SK-N-SH (cell line): ENCODE data around the gene HSPA4. TPM values are rescaled to one million over a fixed set of nuclear protein-coding genes. Genes with fewer than 3 reads are reported as not detected.

Source experiments
- CTCF ChIA-PET: fragments of 300-600, 350-600 bp; formaldehyde crosslinking; extraction: SDS; loops from one replicate; lab custom pipeline; 2021; lab: Yijun Ruan, JAX
- POLR2A ChIA-PET: fragments of 350-600 bp; sonication (Branson Sonifier 250); formaldehyde crosslinking; extraction: SDS; loops from one replicate; lab custom pipeline; 2020; ENCODE audit warnings: antibody characterized with exemption, inconsistent platforms; lab: Yijun Ruan, JAX
- DNase-seq: peaks from one replicate; pipeline ENCODE4 v3.0.0; 2012
- H2AFZ ChIP-seq: fragments of 200-600 bp; sonication (generic); 2 replicates; pipeline ENCODE4 v1.8.1; 2016; ENCODE audit warnings: antibody characterized with exemption, mild to moderate bottlenecking, low read depth
- H3F3A ChIP-seq: fragments of 200-600 bp; sonication (generic); replicated peaks from 2 replicates; pipeline ENCODE3; 2016; ENCODE audit warnings: antibody characterized with exemption, mild to moderate bottlenecking; ENCODE audit not compliant: insufficient read depth
- H3K27ac ChIP-seq, 2 experiments: fragments of 200-500 bp in 1 of 2; fragments of 200-600 bp in 1 of 2; sonication (Bioruptor generic) in 1 of 2; sonication (generic), shearing (Covaris generic) in 1 of 2; 2 replicates each; pipeline versions ENCODE4 v1.5.1 to v1.6.1; 2014 to 2016; ENCODE audit warnings: low read depth in 2 of 2, inconsistent platforms in 1 of 2, low read length in 1 of 2, mild to moderate bottlenecking in 1 of 2, mixed read lengths in 1 of 2
- H3K27me3 ChIP-seq: fragments of 200-600 bp; sonication (generic), shearing (Covaris generic); 2 replicates; pipeline ENCODE4 v1.6.1; 2016; ENCODE audit warnings: mixed run types; ENCODE audit not compliant: insufficient read depth
- H3K36me3 ChIP-seq, 2 experiments: fragments of 200-500 bp in 1 of 2; fragments of 200-600 bp in 1 of 2; sonication (Bioruptor generic) in 1 of 2; sonication (generic) in 1 of 2; replicated peaks in 1 of 2; 2 replicates each; pipeline versions ENCODE3 to v1.5.1; 2014 to 2016; ENCODE audit warnings: low read length in 1 of 2, mild to moderate bottlenecking in 1 of 2; ENCODE audit not compliant: insufficient read depth in 2 of 2, control insufficient read depth in 1 of 2
- H3K4me1 ChIP-seq, 2 experiments: fragments of 200-500 bp in 1 of 2; fragments of 200-600 bp in 1 of 2; sonication (Bioruptor generic) in 1 of 2; sonication (generic), shearing (Covaris generic) in 1 of 2; 2 replicates each; pipeline versions ENCODE4 v1.5.1 to v1.6.1; 2014 to 2016; ENCODE audit warnings: low read depth in 1 of 2, low read length in 1 of 2, mixed run types in 1 of 2; ENCODE audit not compliant: insufficient read depth in 2 of 2, control insufficient read depth in 1 of 2
- H3K4me2 ChIP-seq: fragments of 200-600 bp; sonication (generic), shearing (Covaris generic); 2 replicates; pipeline ENCODE4 v1.6.1; 2017; ENCODE audit warnings: mixed run types
- H3K4me3 ChIP-seq, 2 experiments: fragments of 200-500 bp in 1 of 2; fragments of 200-600 bp in 1 of 2; sonication (Bioruptor generic) in 1 of 2; sonication (generic), shearing (Covaris generic) in 1 of 2; 2 replicates each; pipeline versions ENCODE4 v1.5.1 to v1.8.1; 2014 to 2016; ENCODE audit warnings: low read depth in 2 of 2, inconsistent platforms in 1 of 2, low read length in 1 of 2, mild to moderate bottlenecking in 1 of 2, mixed read lengths in 1 of 2, moderate library complexity in 1 of 2
- H3K79me2 ChIP-seq: fragments of 200-600 bp; sonication (generic); 2 replicates; pipeline ENCODE4 v1.8.1; 2017; ENCODE audit warnings: mild to moderate bottlenecking; ENCODE audit not compliant: insufficient read depth
- H3K9ac ChIP-seq: fragments of 200-600 bp; sonication (generic); 2 replicates; pipeline ENCODE4 v1.6.1; 2017; ENCODE audit warnings: mixed run types
- H3K9me2 ChIP-seq: fragments of 200-600 bp; sonication (generic); 2 replicates; pipeline ENCODE4 v1.6.1; 2017; ENCODE audit warnings: mixed run types
- H3K9me3 ChIP-seq: fragments of 200-600 bp; sonication (generic); 2 replicates; pipeline ENCODE4 v1.6.1; 2017; ENCODE audit warnings: mixed run types, mild to moderate bottlenecking, moderate library complexity
- H4K20me1 ChIP-seq: fragments of 200-600 bp; sonication (generic); 2 replicates; pipeline ENCODE4 v1.6.1; 2017; ENCODE audit warnings: mild to moderate bottlenecking, mixed run types; ENCODE audit not compliant: insufficient read depth
- CHD2 ChIP-seq: fragments of 150-350 bp; IDR thresholded peaks from 2 replicates; pipeline ENCODE4 v1.6.1; 2018; ENCODE audit warnings: low read length; ENCODE audit not compliant: partially characterized antibody
- CTCF ChIP-seq: fragments of 200-600 bp; sonication (generic); IDR thresholded peaks from 2 replicates; pipeline ENCODE4 v1.6.1; 2017; ENCODE audit warnings: antibody characterized with exemption, mild to moderate bottlenecking, moderate library complexity
- FOSL2 ChIP-seq: IDR thresholded peaks from 2 replicates; pipeline ENCODE4 v1.4.0; 2012; ENCODE audit warnings: low read depth, mild to moderate bottlenecking, moderate library complexity, borderline replicate concordance
- FOXJ3 ChIP-seq: sonication (generic); formaldehyde crosslinking; IDR thresholded peaks from 2 replicates; pipeline ENCODE4 v1.5.1; 2020; ENCODE audit warnings: mild to moderate bottlenecking, missing genetic modification reagents
- GABPA ChIP-seq: IDR thresholded peaks from 2 replicates; pipeline ENCODE4 v1.4.0; 2012; ENCODE audit warnings: low read depth, mild to moderate bottlenecking
- IRF3 ChIP-seq: fragments of 150-350 bp; IDR thresholded peaks from 2 replicates; pipeline ENCODE4 v1.6.1; 2016; ENCODE audit warnings: mild to moderate bottlenecking, low read depth, low read length
- JUND ChIP-seq: IDR thresholded peaks from 2 replicates; pipeline ENCODE4 v1.4.0; 2012
- MAX ChIP-seq: IDR thresholded peaks from 2 replicates; pipeline ENCODE4 v1.4.0; 2012; ENCODE audit warnings: low read depth
- MXI1 ChIP-seq: IDR thresholded peaks from 2 replicates; pipeline ENCODE4 v1.6.1; 2012; ENCODE audit warnings: mild to moderate bottlenecking, low read depth, low read length, improper control_type of control experiment
- NRF1 ChIP-seq: IDR thresholded peaks from 2 replicates; pipeline ENCODE4 v1.6.1; 2012; ENCODE audit warnings: low read depth, mild to moderate bottlenecking, low read length
- RAD21 ChIP-seq: IDR thresholded peaks from 2 replicates; pipeline ENCODE4 v1.6.1; 2012; ENCODE audit warnings: mild to moderate bottlenecking, low read length
- RCOR1 ChIP-seq: fragments of 150-350 bp; IDR thresholded peaks from 2 replicates; pipeline ENCODE4 v1.6.1; 2017; ENCODE audit warnings: antibody characterized with exemption, low read length
- REST ChIP-seq: IDR thresholded peaks from 2 replicates; pipeline ENCODE4 v1.6.1; 2012; ENCODE audit warnings: mild to moderate bottlenecking, low read depth, low read length, moderate library complexity
- RXRA ChIP-seq: IDR thresholded peaks from 2 replicates; pipeline ENCODE4 v1.4.0; 2012; ENCODE audit warnings: low read depth, mild to moderate bottlenecking, borderline replicate concordance
- SIN3A ChIP-seq: IDR thresholded peaks from 2 replicates; pipeline ENCODE4 v1.6.1; 2012; ENCODE audit warnings: low read depth, mild to moderate bottlenecking, low read length, moderate library complexity, borderline replicate concordance
- SMC3 ChIP-seq: IDR thresholded peaks from 2 replicates; pipeline ENCODE4 v1.6.1; 2012; ENCODE audit warnings: low read depth, low read length, improper control_type of control experiment
- TCF12 ChIP-seq: IDR thresholded peaks from 2 replicates; pipeline ENCODE4 v1.4.0; 2012
- TEAD4 ChIP-seq: IDR thresholded peaks from 2 replicates; pipeline ENCODE4 v1.4.0; 2012; ENCODE audit warnings: mild to moderate bottlenecking, borderline replicate concordance; ENCODE audit not compliant: insufficient read depth
- USF2 ChIP-seq: fragments of 150-350 bp; IDR thresholded peaks from 2 replicates; pipeline ENCODE4 v1.6.1; 2017; ENCODE audit warnings: antibody characterized with exemption, low read length, low read depth, borderline replicate concordance
- WGBS: methylation state at CpG from one replicate; pipeline ENCODE4 v1.1.6; 2017; ENCODE audit warnings: low lambda C conversion rate; 5-methylcytosine and 5-hydroxymethylcytosine counted together
- polyA plus RNA-seq, 3 experiments: library from polyadenylated mRNA; depleted of rRNA; stranded (reverse); fragments of >200 nt; gene quantifications; 2 replicates each; pipeline ENCODE4 v1.2.3, GENCODE V29; 2012

HSPA4 gene
- polyA plus RNA-seq, 1 of the 3 experiments (the other 2 are of a cell fraction) = 18.8 TPM

- H3K4me1 ChIP-seq = no peaks in the 10 kb centered on the region
- H3K9ac ChIP-seq = no peak overlapping the region
- WGBS = 79% methylated on average over 2 of the region's 2 CpGs
- TF ChIP-seq SIN3A (no peak), TCF12 (no peak), RCOR1 (no peak), FOSL2 (no peak), RAD21 (no peak), CTCF (no peak), SMC3 (no peak), GABPA (no peak), MXI1 (no peak), RXRA (no peak), IRF3 (no peak), TEAD4 (no peak), REST (no peak), MAX (no peak), FOXJ3 (CRISPR knock-in tag) (no peak), USF2 (no peak), JUND (no peak), NRF1 (no peak), CHD2 (no peak)
- TF ChIP-seq, all 33 proteins: peak for 0
- ChIA-PET POLR2A (no interaction called here), CTCF (interaction anchor here (1.3 kb wide), 1 partner anchor 19 kb away, joined by 3 read pairs; no protein-coding TSS in a partner anchor)
- Histone ChIP-seq H3K27me3 (no peaks in the 10 kb centered on the region), H3F3A (peaks cover 14% of the 10 kb centered on the region), H2AFZ (no peak overlapping the region), H3K36me3 (no peaks in the 10 kb centered on the region), H3K79me2 (peaks cover 4% of the 10 kb centered on the region), H3K4me3 (no peak overlapping the region), H3K9me2 (no peaks in the 10 kb centered on the region), H3K27ac (no peak overlapping the region), H3K4me2 (no peak overlapping the region), H4K20me1 (no peaks in the 10 kb centered on the region), H3K9me3 (no peaks in the 10 kb centered on the region)
- DNase-seq = no peak
Measured at GRCh38 chr5:133030343-133031005, 21.3 kb upstream of the HSPA4 start.
